ENCODE measurements around the gene ZNF331. TPM values are rescaled to one million over a fixed set of nuclear protein-coding genes. Genes with fewer than 3 reads are reported as not detected.

The ZNF331 gene
- total RNA-seq, 4 donors from 2014 or later, result 4.8 to 12.6 (median 7.0) TPM

DNA sequence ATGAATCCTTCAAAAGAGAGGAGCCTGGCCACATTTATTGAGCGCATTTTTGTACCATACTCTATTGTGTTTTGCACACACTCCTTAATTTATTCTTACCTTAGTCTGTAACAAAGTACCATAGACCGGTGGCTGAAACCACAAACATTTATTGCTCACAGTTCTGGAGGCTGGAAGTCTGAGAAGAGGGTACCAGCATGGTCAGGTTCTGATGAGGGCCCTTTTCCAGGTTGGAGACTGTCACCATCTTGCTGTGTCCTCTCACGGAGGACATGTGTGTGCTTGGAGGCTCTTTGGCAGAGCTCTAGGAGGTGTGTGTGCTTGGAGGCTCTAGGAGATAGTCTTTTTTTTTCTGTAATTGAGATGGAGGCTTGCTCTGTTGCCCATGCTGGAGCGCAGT, 2.1 kb downstream of the ZNF331 start:
- Histone ChIP-seq H3K27me3 (no peaks in the 10 kb centered on the region), H3K9me3 (no peaks in the 10 kb centered on the region), H3K27ac (peak overlapping the region in 1 of 4 donors; percentile 88), H3K4me1 (peaks cover 0 to 3% of the 10 kb centered on the region in 2 donors), H3K36me3 (peaks cover 0 to 3% of the 10 kb centered on the region in 2 donors), H3K4me3 (no peak overlapping the region)
- ATAC-seq (no peak), DNase-seq (no peak)
- intact Hi-C loops (cut with DNase I; ENCODE audit: low total_unique reads), result no loop called here
- TF ChIP-seq, protein P1, sequence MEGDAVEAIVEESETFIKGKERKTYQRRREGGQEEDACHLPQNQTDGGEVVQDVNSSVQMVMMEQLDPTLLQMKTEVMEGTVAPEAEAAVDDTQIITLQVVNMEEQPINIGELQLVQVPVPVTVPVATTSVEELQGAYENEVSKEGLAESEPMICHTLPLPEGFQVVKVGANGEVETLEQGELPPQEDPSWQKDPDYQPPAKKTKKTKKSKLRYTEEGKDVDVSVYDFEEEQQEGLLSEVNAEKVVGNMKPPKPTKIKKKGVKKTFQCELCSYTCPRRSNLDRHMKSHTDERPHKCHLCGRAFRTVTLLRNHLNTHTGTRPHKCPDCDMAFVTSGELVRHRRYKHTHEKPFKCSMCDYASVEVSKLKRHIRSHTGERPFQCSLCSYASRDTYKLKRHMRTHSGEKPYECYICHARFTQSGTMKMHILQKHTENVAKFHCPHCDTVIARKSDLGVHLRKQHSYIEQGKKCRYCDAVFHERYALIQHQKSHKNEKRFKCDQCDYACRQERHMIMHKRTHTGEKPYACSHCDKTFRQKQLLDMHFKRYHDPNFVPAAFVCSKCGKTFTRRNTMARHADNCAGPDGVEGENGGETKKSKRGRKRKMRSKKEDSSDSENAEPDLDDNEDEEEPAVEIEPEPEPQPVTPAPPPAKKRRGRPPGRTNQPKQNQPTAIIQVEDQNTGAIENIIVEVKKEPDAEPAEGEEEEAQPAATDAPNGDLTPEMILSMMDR (IDR thresholded peaks at IDR 0.05 in 4 of 5, conservative IDR thresholded peaks at IDR 0.05 in 1 of 5), result no peak
- no peak for TF ChIP-seq POLR2A (IDR thresholded peaks at IDR 0.05)
- in situ Hi-C loops (cut with MboI; ENCODE audit: low sequenced_read_pairs in 4 of 4), result no loop called here

DNA sequence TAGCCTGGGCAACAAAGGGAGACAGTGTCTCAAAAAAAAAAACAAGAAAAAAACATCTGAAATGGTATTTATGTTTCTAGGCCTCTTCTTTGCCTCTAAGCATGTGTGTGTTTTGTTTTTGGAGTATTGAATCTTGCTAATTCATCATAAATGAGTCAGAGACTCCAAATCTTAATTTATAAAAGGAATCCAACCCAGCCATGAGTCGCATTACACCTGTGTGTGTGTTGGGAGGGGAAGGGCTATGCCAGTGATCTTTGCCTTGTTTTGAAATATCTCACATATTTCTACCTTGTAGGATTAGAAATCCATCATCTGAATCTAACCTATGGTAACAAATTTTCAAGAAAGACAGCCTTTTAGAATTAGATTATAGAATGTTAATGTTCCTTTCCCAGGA, 4.0 kb downstream of the ZNF331 start:
- intact Hi-C loops (cut with DNase I; ENCODE audit: low total_unique reads), result no loop called here
- H3K27me3 ChIP-seq, result no peaks in the 10 kb centered on the region
- DNase-seq (no peak), ATAC-seq (no peak)
- H3K4me3 ChIP-seq, result no peak overlapping the region
- in situ Hi-C loops (cut with MboI; ENCODE audit: low sequenced_read_pairs in 4 of 4), result no loop called here
- no peaks in the 10 kb centered on the region for H3K9me3 ChIP-seq
- H3K4me1 ChIP-seq, result peaks cover 0 to 3% of the 10 kb centered on the region in 2 donors
- TF ChIP-seq POLR2A (IDR thresholded peaks at IDR 0.05), result no peak
- TF ChIP-seq, protein P1 (IDR thresholded peaks at IDR 0.05 in 4 of 5, conservative IDR thresholded peaks at IDR 0.05 in 1 of 5), result no peak
- H3K36me3 ChIP-seq, result peaks cover 0 to 3% of the 10 kb centered on the region in 2 donors
- no peak overlapping the region for H3K27ac ChIP-seq

DNA sequence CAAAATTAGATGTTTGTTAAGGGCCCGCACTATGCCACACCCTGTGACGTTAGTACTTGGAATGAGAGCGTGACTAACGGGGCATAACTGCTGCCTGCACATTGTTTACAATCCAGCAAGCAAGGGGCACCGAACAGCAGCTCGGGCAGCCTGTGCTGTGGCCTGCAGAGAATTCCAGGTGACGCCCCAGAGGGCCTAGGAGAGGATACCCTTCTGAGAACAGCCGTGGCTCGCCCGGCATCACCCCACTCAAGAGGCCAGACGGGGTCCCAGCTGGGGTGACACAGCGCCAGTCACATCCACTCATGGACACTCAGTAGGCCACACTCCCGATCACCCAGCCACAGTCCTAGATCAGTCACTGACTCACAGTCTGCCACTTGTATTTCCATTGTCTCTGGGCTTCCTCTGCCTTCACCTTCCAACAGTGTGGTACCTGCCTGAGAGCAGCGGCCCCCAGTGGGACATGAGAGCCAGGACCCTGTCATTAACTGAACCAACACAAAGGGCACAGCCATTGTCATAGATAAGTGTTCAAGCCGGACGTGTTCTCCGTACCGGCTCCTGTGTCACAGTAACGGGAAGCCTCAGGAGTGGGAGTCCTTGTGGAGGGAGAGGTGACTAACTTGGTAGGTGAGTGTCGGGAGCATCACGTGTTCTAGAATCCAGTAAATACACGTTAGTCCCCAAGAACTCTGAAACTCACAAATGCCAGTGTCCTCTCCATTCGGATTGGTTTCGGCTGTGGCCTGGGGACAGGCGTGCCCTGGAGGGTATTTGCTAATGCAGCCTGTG, 7.5 kb downstream of the ZNF331 start:
- H3K27me3 ChIP-seq, result no peaks in the 10 kb centered on the region
- in situ Hi-C loops (cut with MboI; ENCODE audit: low sequenced_read_pairs in 4 of 4), result no loop called here
- H3K27ac ChIP-seq, result peak overlapping the region; percentile 28 to 61 (median 44)
- H3K9me3 ChIP-seq, result no peaks in the 10 kb centered on the region
- H3K36me3 ChIP-seq, result no peaks in the 10 kb centered on the region
- intact Hi-C loops (cut with DNase I; ENCODE audit: low total_unique reads), result no loop called here
- peaks cover 0 to 7% of the 10 kb centered on the region in 2 donors for H3K4me1 ChIP-seq
- peak in 1 of 2 donors; percentile 69 for ATAC-seq
- no peak for DNase-seq
- no peak overlapping the region for H3K4me3 ChIP-seq
- TF ChIP-seq, protein P1 (IDR thresholded peaks at IDR 0.05 in 4 of 5, conservative IDR thresholded peaks at IDR 0.05 in 1 of 5), result no peak
- no peak for TF ChIP-seq POLR2A (IDR thresholded peaks at IDR 0.05)

DNA sequence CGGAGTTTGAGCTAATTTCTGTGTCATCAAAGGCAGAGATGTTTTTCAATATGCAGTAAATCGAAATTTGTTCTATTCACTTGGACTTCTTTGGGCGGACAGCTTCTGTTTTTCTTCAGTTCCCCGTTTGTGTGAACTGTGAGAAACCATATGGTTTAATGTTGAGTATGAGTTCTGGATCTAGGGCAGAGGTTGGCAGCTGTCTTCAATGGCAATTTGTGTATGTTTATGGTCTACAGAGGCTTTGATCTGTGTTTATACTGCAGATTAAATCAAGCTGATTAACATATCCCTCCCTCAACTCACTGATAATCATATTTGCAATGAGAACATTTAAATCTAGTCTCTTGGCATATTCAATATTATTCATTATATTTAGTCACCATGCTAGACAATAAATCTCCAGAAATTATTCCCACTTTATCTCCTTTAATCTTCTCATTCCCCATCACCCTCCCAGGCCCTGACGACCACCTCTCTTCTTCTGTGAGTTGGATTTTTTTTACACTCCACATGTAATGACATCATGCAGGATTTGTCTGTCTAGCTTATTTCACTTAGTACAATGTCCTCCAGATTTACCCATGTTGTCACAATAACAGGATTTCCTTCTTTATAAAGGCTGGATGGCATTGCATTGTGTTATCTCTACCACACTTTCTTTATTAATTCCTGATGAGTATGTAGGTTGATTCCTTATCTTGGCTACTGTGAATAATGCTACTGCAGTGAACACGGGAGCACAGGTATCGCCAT, 9.0 kb downstream of the ZNF331 start:
- in situ Hi-C loops (cut with MboI; ENCODE audit: low sequenced_read_pairs in 4 of 4), result no loop called here
- Histone ChIP-seq H3K27me3 (no peaks in the 10 kb centered on the region), H3K4me3 (no peak overlapping the region), H3K27ac (peak overlapping the region; percentile 10 to 59 (median 20)), H3K4me1 (peaks cover 0 to 7% of the 10 kb centered on the region in 2 donors), H3K9me3 (no peaks in the 10 kb centered on the region), H3K36me3 (no peaks in the 10 kb centered on the region)
- TF ChIP-seq POLR2A (IDR thresholded peaks at IDR 0.05), result no peak
- TF ChIP-seq, protein P1 (IDR thresholded peaks at IDR 0.05 in 4 of 5, conservative IDR thresholded peaks at IDR 0.05 in 1 of 5), result no peak
- intact Hi-C loops (cut with DNase I; ENCODE audit: low total_unique reads), result no loop called here
- ATAC-seq (no peak), DNase-seq (no peak)
